OCI-LY7 (cell line): ENCODE data around the gene TRIM10. TPM values are rescaled to one million over a fixed set of nuclear protein-coding genes. Genes with fewer than 3 reads are reported as not detected.

ENCODE experiments used
- BruUV-seq: library from RNA; stranded (reverse); fragments of 400-500 nt; replicated peaks from 2 replicates; lab custom pipeline; 2021; lab: Mats Ljungman, UMichigan
- CTCF ChIA-PET: fragments of 300-600 bp; sonication (Branson Sonifier 250); formaldehyde crosslinking; loops from one replicate; lab custom pipeline; 2022; ENCODE audit warnings: antibody characterized with exemption; ENCODE audit not compliant: unreplicated experiment; lab: Charles Lee
- POLR2A ChIA-PET: fragments of 300-600 bp; sonication (Branson Sonifier 250); formaldehyde crosslinking; loops from one replicate; lab custom pipeline; 2022; ENCODE audit warnings: antibody characterized with exemption; lab: Charles Lee
- DNase-seq: peaks from one replicate; pipeline ENCODE4 v3.0.0-alpha.2; 2015; ENCODE audit warnings: low spot score
- H2AFZ ChIP-seq: fragments of 200-600 bp; sonication (generic), shearing (Covaris generic); 2 replicates; pipeline ENCODE4 v1.6.1; 2014; ENCODE audit warnings: mild to moderate bottlenecking, antibody characterized with exemption, low read length, moderate library complexity
- H3K27ac ChIP-seq: fragments of 200-600 bp; sonication (generic); 2 replicates; pipeline ENCODE4 v1.5.1; 2014; ENCODE audit warnings: mixed run types, low read depth, mild to moderate bottlenecking, moderate library complexity, low read length, inconsistent platforms; ENCODE audit not compliant: poor library complexity, severe bottlenecking
- H3K36me3 ChIP-seq: fragments of 200-600 bp; sonication (generic); 2 replicates; pipeline ENCODE4 v1.6.1; 2014; ENCODE audit warnings: mild to moderate bottlenecking, antibody characterized with exemption, low read length, moderate library complexity, mixed read lengths; ENCODE audit not compliant: insufficient read depth
- H3K4me1 ChIP-seq: fragments of 200-600 bp; sonication (generic); 2 replicates; pipeline ENCODE4 v1.5.1; 2014; ENCODE audit warnings: mild to moderate bottlenecking, low read length; ENCODE audit not compliant: insufficient read depth, poor library complexity, severe bottlenecking
- H3K4me2 ChIP-seq: fragments of 200-600 bp; sonication (generic); 2 replicates; pipeline ENCODE4 v1.6.1; 2014; ENCODE audit warnings: mild to moderate bottlenecking, low read length
- H3K4me3 ChIP-seq: fragments of 200-600 bp; sonication (generic); 2 replicates; pipeline ENCODE4 v1.5.1; 2014; ENCODE audit warnings: mild to moderate bottlenecking, low read depth, low read length; ENCODE audit not compliant: poor library complexity, severe bottlenecking
- H3K79me2 ChIP-seq: fragments of 200-600 bp; sonication (generic); 2 replicates; pipeline ENCODE4 v1.6.1; 2016; ENCODE audit warnings: low read depth, mild to moderate bottlenecking, low read length, moderate library complexity, mixed read lengths; ENCODE audit not compliant: insufficient read depth
- H3K9me2 ChIP-seq: fragments of 200-600 bp; sonication (generic); 2 replicates; pipeline ENCODE4 v1.6.1; 2016; ENCODE audit warnings: mild to moderate bottlenecking, low read length, mixed read lengths; ENCODE audit not compliant: insufficient read depth
- H3K9me3 ChIP-seq: fragments of 200-600 bp; sonication (generic); 2 replicates; pipeline ENCODE4 v1.6.1; 2014; ENCODE audit warnings: mild to moderate bottlenecking, mixed run types, low read length, mixed read lengths
- H4K20me1 ChIP-seq: fragments of 200-600 bp; sonication (generic); 2 replicates; pipeline ENCODE4 v1.6.1; 2014; ENCODE audit warnings: mild to moderate bottlenecking, antibody characterized with exemption, low read length, moderate library complexity, mixed read lengths; ENCODE audit not compliant: insufficient read depth
- EZH2phosphoT487 ChIP-seq: fragments of 200-600 bp; sonication (generic); IDR thresholded peaks from 2 replicates; pipeline ENCODE4 v1.6.1; 2018; ENCODE audit warnings: low read depth, borderline replicate concordance, mild to moderate bottlenecking, mixed run types, antibody characterized with exemption, low read length, moderate library complexity, mixed read lengths
- intact Hi-C: fragments of 100-400 bp; cut with micrococcal nuclease; formaldehyde crosslinking; loops from one replicate; pipeline ENCODE4 v1.10.0; 2022; ENCODE audit not compliant: unreplicated experiment
- total RNA-seq, 2 experiments: library from RNA; depleted of rRNA in 1 of 2; stranded (reverse); fragments of >200 nt in 1 of 2; shearing (Covaris generic) in 1 of 2; gene quantifications; 2 replicates each; pipeline ENCODE4 v1.2.3, GENCODE V29; 2014 to 2022
- TF ChIP-seq, protein P1 (sequence below): fragments of 200-600 bp; sonication (generic); conservative IDR thresholded peaks from 2 replicates; pipeline ENCODE4 v1.5.1; 2014; ENCODE audit warnings: mild to moderate bottlenecking, antibody characterized with exemption, low read length, moderate library complexity, mixed read lengths

The TRIM10 gene
- total RNA-seq, 2 experiments from 2014 or later = not detected

DNA sequence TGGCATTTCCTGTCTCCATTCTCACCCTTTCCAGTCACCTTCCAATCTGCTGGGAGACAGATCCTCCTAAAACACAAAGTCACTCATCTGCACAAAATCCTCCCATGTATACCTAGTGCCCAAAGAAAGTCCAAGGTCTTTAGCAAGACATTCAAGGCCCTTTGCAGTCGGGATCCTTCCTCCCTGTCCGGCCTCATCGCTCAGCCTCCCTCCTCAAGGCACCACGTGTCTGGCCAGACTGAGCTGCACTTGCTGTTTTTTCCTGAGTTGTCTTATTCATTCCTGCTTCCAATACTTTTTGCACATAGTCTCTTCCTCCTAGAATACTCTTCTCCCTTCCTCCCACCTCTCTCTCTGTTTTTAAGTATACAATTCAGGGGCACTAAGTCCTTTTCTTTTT lies 3.7 kb upstream of the TRIM10 start:
- CTCF ChIA-PET = no interaction called here

DNA sequence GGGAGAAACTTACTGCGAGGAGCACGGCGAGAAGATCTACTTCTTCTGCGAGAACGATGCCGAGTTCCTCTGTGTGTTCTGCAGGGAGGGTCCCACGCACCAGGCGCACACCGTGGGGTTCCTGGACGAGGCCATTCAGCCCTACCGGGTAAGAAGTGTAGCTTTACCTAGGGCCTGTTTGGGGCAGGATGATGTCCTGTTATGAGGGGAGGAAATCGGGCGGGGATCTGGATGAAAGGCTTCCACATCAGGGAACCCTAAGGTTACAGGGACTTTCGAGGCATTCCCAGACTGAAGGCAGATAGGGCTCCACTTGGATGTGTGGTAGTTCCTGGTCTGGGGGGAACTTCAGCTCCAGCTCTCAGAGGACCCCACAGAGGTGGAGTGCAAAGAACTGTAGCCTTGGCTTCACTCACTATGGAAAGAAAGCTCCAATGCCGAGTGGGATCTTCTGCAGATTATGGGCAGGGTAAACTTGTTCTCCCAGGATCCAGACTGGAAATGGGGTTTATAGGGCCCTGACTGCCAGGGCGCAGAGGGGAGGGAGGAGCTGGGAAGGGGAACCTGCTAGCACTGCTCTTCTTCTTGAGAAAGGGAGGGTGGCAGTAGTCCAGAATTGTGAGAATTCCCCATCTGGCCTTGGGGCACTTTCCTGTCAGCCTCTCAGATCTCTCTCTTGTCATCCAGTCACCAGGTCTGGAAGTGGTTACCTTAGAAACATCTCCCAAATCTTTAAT lies 3.1 kb upstream of the TRIM10 start:
- H3K4me2 ChIP-seq = no peak overlapping the region
- BruUV-seq = no TSS peak
- intact Hi-C loops = no loop called here
- H3K9me2 ChIP-seq = no peaks in the 10 kb centered on the region
- no peak overlapping the region for H2AFZ ChIP-seq
- no peaks in the 10 kb centered on the region for H4K20me1 ChIP-seq
- no peak for DNase-seq
- no peak overlapping the region for H3K27ac ChIP-seq
- no peaks in the 10 kb centered on the region for H3K36me3 ChIP-seq
- ChIA-PET POLR2A (no interaction called here), CTCF (no interaction called here)
- H3K4me3 ChIP-seq = no peak overlapping the region
- TF ChIP-seq EZH2phosphoT487 = no peak
- TF ChIP-seq, protein P1, sequence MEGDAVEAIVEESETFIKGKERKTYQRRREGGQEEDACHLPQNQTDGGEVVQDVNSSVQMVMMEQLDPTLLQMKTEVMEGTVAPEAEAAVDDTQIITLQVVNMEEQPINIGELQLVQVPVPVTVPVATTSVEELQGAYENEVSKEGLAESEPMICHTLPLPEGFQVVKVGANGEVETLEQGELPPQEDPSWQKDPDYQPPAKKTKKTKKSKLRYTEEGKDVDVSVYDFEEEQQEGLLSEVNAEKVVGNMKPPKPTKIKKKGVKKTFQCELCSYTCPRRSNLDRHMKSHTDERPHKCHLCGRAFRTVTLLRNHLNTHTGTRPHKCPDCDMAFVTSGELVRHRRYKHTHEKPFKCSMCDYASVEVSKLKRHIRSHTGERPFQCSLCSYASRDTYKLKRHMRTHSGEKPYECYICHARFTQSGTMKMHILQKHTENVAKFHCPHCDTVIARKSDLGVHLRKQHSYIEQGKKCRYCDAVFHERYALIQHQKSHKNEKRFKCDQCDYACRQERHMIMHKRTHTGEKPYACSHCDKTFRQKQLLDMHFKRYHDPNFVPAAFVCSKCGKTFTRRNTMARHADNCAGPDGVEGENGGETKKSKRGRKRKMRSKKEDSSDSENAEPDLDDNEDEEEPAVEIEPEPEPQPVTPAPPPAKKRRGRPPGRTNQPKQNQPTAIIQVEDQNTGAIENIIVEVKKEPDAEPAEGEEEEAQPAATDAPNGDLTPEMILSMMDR = no peak
- no peaks in the 10 kb centered on the region for H3K9me3 ChIP-seq
- H3K79me2 ChIP-seq = no peaks in the 10 kb centered on the region
- H3K4me1 ChIP-seq = no peaks in the 10 kb centered on the region

More for the DNA sequence above, 3.7 kb upstream of the TRIM10 start:
- BruUV-seq = no TSS peak
- no peak for DNase-seq
- no peak overlapping the region for H3K4me3 ChIP-seq
- H4K20me1 ChIP-seq = no peaks in the 10 kb centered on the region
- H3K4me2 ChIP-seq = no peak overlapping the region
- H3K9me2 ChIP-seq = no peaks in the 10 kb centered on the region
- H3K36me3 ChIP-seq = no peaks in the 10 kb centered on the region
- no peak overlapping the region for H2AFZ ChIP-seq
- intact Hi-C loops = no loop called here
- TF ChIP-seq, protein P1 = no peak
- TF ChIP-seq EZH2phosphoT487 = no peak
- H3K4me1 ChIP-seq = no peaks in the 10 kb centered on the region
- POLR2A ChIA-PET = no interaction called here
- no peak overlapping the region for H3K27ac ChIP-seq
- H3K9me3 ChIP-seq = no peaks in the 10 kb centered on the region
- H3K79me2 ChIP-seq = no peaks in the 10 kb centered on the region
